Measurements from ENCODE around the gene IRAK4.
"Not testable (repeated sequence)": the region's sequence is repeated elsewhere in the genome, so short reads cannot be mapped to it uniquely, and the experiment has no call there.

Gene IRAK4

DNA sequence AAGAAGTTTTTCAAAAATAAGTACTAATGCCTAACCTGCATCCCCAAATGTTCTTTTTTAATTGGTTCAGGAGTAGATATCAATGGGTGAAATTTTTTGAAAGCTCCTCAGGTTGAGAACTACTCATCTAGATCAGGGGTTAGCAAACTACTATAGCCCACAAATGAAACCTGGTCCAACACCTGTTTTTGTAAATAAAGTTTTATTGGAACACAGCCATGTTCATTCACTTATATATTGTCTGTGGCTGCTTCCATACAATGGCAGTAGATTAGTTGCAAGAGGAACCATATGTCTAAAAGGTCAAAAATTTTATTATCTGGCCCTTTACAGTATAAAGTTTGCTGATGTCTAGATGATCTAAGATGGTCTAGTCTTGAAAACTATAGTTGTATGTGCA, 13.9 kb upstream of the IRAK4 start:
- TF ChIP-seq, protein P1, sequence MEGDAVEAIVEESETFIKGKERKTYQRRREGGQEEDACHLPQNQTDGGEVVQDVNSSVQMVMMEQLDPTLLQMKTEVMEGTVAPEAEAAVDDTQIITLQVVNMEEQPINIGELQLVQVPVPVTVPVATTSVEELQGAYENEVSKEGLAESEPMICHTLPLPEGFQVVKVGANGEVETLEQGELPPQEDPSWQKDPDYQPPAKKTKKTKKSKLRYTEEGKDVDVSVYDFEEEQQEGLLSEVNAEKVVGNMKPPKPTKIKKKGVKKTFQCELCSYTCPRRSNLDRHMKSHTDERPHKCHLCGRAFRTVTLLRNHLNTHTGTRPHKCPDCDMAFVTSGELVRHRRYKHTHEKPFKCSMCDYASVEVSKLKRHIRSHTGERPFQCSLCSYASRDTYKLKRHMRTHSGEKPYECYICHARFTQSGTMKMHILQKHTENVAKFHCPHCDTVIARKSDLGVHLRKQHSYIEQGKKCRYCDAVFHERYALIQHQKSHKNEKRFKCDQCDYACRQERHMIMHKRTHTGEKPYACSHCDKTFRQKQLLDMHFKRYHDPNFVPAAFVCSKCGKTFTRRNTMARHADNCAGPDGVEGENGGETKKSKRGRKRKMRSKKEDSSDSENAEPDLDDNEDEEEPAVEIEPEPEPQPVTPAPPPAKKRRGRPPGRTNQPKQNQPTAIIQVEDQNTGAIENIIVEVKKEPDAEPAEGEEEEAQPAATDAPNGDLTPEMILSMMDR (IDR thresholded peaks at IDR 0.05; ENCODE audit: control insufficient read depth, insufficient read depth, low read depth, low read length, missing control alignments) = no peak
- H3K4me3 ChIP-seq (ENCODE audit: control insufficient read depth, low read depth, low read length) = no peak overlapping the region
- DNase-seq (ENCODE audit: low read depth) = no peak

DNA sequence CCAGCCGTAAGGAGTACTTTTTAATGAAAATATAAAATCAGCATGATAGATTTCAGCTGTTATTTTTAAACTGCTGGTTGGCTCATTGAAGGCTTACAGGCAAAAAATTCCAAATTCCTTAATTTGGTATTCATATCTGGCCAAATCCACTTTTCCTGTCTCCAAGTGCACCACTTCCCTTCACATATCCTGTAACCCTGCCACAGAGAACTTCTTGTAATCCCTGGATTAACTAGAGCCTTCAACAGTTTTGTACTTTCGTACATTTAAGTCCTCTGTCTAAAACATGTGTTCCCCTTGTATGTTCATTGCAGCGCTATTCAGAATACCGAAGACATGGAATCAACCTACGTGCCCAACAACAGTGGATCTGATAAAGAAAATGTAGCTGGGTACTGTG, 9.7 kb upstream of the IRAK4 start:
- no peak for DNase-seq (ENCODE audit: low read depth)
- H3K4me3 ChIP-seq (ENCODE audit: control insufficient read depth, low read depth, low read length) = no peak overlapping the region
- TF ChIP-seq, protein P1 (IDR thresholded peaks at IDR 0.05; ENCODE audit: control insufficient read depth, insufficient read depth, low read depth, low read length, missing control alignments) = no peak

DNA sequence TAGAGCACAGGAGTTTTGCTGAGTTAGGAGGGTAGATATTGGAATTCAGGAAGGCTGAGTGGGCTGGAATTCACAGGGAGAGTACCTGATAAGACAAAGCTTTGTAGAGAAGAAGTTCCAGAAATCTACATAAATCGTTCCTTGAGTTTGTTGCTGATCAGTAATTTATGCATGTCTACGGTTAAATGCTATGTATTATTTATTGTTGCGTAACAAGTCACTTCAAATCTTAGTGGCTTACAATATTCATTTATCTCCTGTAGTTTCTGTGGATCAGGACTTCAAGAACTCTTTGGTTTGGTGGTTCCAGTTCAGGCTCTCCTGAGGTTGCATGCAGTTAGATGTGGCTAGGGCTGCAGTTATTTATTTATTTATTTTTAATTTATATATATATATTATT, 7.9 kb upstream of the IRAK4 start:
- no peak for DNase-seq (ENCODE audit: low read depth)
- H3K4me3 ChIP-seq (ENCODE audit: control insufficient read depth, low read depth, low read length) = no peak overlapping the region
- TF ChIP-seq, protein P1 (IDR thresholded peaks at IDR 0.05; ENCODE audit: control insufficient read depth, insufficient read depth, low read depth, low read length, missing control alignments) = no peak

DNA sequence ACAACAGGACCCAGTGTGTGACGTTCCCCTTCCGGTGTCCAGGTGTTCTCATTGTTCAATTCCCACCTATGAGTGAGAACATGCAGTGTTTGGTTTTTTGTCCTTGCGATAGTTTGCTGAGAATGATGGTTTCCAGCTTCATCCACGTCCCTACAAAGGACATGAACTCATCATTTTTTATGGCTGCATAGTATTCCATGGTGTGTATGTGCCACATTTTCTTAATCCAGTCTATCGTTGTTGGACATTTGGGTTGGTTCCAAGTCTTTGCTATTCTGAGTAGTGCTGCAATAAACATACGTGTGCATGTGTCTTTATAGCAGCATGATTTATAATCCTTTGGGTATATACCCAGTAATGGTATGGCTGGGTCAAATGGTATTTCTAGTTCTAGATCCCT, 7.4 kb upstream of the IRAK4 start:
- DNase-seq (ENCODE audit: low read depth); H3K4me3 ChIP-seq (ENCODE audit: control insufficient read depth, low read depth, low read length): not testable (repeated sequence)

DNA sequence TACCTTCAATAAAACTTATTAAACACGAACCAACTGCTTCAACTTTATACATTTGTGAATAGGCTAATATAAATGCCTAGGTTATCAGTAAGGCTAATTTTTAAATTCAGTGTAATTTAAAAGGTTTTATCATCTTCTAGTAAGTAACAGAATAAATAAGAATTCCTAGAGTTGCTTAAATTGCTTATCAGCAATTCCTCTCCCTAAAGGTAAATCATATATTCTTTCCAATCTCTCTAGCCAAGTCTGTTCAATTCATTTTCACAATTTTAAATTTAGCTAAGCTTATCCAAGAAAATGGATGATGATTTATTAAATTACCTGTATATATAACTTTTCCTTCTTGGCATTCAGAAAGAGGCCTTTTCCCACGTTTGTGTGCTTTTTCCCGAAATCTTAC, 4.7 kb upstream of the IRAK4 start:
- no peak overlapping the region for H3K4me3 ChIP-seq (ENCODE audit: control insufficient read depth, low read depth, low read length)
- TF ChIP-seq, protein P1 (IDR thresholded peaks at IDR 0.05; ENCODE audit: control insufficient read depth, insufficient read depth, low read depth, low read length, missing control alignments) = no peak
- no peak for DNase-seq (ENCODE audit: low read depth)

DNA sequence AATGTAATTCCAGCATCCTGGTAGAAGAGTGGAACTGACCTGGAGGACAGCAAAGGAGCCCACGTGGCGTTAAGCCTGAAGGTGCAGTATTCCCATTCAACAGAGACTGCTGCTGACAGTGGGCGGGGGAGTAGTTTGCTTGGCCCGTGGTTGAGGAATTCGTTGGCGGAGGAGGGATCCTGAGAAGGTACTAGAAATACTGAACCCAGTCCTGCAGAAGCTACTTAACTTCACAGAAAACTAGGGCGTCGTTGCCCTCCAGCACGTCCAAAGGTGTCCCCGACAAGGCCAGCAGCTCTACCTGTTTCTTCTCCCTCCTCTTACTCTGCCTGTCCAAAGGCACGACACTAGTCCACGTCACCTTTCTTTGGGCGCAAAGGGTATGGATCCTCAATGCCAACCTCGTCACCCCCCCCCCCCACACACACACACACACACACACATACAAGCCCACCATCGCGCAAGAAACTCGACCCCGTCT, 464 bp upstream of the IRAK4 start:
- H3K4me3 ChIP-seq (ENCODE audit: control insufficient read depth, low read depth, low read length) = peak overlapping the region; percentile 73
- TF ChIP-seq, protein P1 (IDR thresholded peaks at IDR 0.05; ENCODE audit: control insufficient read depth, insufficient read depth, low read depth, low read length, missing control alignments) = no peak
- DNase-seq (ENCODE audit: low read depth) = no peak

DNA sequence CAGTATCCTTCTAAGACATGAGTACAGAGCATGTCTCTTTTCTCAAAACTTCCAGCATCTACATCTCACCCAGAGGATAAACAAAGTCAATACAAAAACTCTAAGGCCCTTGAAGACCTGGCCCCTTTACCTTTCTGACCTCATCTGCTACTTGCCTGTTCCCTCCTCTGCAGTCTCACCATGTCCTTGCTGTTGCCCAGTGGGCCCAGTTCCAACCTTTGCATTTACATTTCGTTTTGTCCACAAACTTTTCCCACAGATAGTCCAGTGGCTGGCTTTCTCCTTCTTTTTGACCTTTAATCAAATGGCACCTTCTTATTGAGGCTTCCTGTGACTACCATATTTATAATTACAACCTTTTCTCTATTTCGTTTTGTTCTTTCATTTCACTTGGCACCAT, 1.6 kb downstream of the IRAK4 start:
- DNase-seq (ENCODE audit: low read depth) = no peak
- no peak overlapping the region for H3K4me3 ChIP-seq (ENCODE audit: control insufficient read depth, low read depth, low read length)
- TF ChIP-seq, protein P1 (IDR thresholded peaks at IDR 0.05; ENCODE audit: control insufficient read depth, insufficient read depth, low read depth, low read length, missing control alignments) = no peak
